Measurements from ENCODE around the gene CBLIF.
"Not testable (repeated sequence)": the region's sequence is repeated elsewhere in the genome, so short reads cannot be mapped to it uniquely, and the experiment has no call there.

CBLIF gene

DNA sequence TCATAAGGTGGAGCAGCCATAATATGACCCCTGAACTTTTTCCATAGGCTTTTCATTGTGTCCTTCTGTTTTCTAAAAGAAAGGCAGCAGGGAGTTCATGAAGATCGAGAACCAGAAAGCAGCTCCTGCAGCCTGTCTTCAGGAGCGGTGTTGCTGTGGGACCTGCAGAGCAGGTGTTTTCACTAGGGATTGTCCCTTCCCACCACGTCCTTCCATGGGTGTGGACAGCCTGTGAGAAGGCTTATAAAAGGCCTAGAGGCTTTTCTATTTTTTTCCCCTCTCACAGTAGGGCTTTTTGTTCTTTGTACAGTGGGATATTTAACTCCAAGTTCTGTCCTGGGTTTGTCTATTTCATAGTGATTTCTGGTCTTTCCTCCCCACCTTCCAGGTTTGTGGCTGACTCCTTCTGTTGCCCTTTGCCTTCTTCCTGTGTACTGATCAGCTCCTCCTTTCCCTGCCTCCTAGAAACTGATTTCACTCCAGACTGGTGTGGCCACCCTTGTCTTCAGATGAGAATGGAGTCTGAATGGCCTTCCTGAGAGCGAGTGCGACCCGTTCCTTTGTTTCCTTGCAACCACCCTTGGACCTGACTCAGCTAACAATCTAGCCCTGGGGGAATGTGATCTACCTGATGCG is 44.8 kb downstream of the CBLIF start:
- DNase-seq (ENCODE audit: low read depth in 2 of 2, low spot score in 1 of 2): no peak

DNA sequence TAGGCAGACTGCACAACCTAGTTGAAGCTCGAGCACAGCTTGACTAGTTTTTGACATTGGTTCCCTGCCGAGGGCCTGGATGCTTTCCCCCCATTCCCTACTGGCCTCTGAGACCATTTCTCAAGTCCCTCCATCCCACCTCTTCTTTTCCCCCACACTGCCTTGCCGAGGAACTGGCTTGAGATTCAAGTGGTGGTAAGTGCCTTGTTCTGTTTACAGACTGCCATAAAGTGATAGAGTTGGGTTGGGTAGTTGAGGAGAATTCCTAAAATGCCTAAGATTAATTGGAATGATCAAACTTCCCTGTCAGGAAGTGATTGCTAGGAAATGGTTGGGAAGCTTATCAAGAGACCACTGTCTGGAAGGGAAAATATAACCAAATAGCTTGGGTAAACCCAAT is 50.9 kb downstream of the CBLIF start:
- no peak for DNase-seq (ENCODE audit: low read depth in 2 of 2, low spot score in 1 of 2)

DNA sequence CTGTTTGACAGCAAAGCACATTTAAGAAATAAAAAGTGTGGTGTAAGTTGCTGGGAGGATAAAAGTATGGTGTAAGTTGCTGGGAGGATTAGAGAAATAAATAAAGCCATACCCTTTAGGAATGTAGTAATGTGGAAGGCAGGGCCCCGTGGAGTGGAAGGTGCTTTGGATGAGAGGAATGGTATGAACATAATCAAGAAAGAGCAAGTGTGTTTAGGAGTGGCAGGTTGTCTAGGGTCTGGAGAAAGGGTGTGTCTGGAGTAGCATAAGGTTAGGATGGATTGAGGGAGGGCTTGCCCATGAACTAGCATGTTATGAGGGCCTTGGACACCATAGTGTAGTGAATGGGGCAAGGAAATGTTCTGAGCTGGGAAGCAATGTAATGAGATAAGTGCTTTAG is 52.8 kb downstream of the CBLIF start:
- no peak for DNase-seq (ENCODE audit: low read depth in 2 of 2, low spot score in 1 of 2)

DNA sequence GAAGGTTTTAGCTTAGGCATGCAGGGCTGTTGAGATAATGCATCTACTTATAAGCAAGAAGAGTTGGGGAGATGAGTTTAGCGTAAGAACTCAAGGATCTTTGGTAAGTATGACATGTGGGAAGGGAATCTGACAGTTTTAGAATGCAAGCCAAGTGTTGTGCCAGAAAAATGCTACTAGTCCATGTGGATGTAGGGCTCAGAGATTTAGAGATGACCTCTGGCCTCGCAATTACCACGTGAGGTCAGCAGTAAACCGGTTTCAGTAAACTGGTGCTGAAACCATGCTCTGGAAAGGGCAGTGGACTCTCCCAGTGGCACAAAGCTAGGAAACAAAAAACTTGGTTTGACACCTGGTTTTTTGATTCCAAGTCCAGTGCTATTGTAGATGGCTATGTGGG is 53.7 kb downstream of the CBLIF start:
- no peak for DNase-seq (ENCODE audit: low read depth in 2 of 2, low spot score in 1 of 2)

DNA sequence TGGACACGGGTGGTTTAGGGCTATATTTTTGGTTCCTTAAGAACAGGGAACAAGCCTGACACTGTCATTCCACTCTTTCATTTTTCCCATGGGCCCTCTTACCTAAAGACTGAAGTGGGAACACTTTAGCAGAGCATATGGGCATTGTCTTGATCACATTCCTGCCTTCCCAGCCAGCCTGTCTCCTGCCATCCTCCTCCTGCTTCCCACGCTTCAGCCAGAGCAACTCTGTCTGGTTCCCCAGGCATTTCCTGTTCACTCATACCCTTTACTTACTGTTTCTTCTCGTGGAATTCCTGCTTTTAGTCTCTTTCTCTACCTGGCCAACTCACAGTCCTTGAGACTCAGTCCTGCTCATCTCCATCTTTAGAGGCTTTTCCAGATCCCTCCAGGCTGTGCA is 57.5 kb downstream of the CBLIF start:
- DNase-seq (ENCODE audit: low read depth in 2 of 2, low spot score in 1 of 2): no peak

DNA sequence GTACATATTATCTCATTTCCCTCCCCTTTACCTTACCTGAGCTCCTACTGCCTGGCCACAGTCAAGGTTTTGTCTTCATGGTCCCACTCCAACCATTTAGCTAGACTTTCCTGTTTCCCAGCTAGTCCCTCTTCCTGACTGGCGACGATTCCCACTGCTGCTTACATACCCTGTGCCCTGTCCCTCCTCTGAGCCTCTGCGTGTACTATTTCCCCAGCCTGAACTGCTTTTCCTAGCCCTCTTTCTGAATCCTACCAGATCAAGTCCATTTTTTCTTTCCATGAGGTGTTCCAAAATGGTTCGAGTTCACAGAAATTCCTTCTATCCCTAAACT is 58.1 kb downstream of the CBLIF start:
- DNase-seq (ENCODE audit: low read depth in 2 of 2, low spot score in 1 of 2): no peak

DNA sequence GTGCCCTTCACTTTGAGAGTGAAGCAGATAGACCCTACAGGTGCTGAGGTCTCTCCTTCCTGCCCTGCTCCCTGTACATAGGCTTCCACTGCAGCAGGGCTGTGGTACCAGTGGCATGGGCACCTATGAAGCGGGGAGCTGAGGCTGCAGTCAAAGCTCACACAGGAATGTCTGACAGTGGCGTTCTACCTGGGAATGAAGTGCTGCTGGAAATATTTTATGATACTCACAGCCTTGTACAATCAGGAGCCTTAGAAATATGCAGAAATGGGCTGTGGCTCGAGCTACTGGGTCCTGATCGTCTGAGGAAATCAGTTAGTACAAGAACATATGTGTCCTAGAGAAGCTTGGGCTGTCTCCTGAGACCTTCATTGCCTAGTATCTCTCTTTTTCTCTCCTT is 59.5 kb downstream of the CBLIF start:
- no peak for DNase-seq (ENCODE audit: low read depth in 2 of 2, low spot score in 1 of 2)

DNA sequence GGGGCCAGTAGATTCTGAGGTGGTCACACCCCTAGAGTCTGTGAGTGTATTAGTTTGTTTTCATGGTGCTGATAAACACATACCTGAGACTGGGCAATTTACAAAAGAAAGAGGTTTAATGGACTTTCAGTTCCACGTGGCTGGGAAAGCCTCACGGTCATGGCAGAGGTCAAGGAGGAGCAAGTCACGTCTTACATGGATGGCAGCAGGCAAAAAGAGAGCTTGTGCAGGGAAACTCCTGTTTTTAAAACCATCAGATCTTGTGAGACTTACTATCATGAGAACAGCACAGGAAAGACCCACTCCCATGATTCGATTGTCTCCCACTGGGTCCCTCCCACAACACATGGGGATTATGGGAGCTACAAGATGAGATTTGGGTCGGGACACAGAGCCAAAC is 60.9 kb downstream of the CBLIF start:
- not testable (repeated sequence) for DNase-seq (ENCODE audit: low read depth in 2 of 2, low spot score in 1 of 2)

DNA sequence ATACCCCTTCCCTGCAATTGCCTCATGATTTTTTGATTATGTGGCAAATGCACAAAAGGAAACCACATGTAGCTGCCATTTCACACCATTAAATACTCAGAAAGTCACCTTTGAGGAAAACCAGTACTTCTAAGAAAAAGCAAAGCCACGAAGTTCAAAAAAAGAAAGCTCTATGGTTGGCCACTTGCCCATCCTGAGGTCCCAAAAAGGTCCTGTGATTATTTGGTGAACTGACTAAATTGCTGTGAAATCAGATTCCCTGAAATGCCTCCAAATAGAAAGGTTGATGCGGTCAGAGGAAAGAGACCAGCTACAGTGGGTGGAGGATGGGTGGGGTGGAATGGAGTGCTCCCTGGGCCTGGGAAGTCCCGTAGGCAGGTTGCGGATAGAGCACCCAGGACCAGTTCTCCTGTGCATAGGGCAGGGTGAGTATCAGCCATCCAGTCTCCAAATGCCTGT is 61.6 kb downstream of the CBLIF start:
- DNase-seq (ENCODE audit: low read depth in 2 of 2, low spot score in 1 of 2): no peak

DNA sequence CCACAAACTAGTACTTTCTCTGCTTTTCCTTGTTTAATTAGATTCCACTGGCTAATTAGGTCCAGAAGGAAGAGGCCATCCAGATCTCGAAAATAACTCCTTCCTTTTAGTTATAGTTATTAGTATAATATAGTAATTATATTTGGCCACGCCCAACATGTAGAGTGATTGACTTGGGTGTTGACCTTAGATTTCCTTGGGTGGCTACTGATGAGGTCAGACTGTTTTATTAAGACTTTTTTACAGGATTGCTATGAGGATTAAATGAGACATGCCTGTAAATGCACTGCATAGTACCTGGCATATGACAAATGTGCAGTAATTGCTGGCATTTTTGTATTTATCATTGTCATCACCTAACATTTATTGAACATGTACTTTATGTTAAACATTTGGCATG is 63.2 kb downstream of the CBLIF start:
- no peak for DNase-seq (ENCODE audit: low read depth in 2 of 2, low spot score in 1 of 2)

DNA sequence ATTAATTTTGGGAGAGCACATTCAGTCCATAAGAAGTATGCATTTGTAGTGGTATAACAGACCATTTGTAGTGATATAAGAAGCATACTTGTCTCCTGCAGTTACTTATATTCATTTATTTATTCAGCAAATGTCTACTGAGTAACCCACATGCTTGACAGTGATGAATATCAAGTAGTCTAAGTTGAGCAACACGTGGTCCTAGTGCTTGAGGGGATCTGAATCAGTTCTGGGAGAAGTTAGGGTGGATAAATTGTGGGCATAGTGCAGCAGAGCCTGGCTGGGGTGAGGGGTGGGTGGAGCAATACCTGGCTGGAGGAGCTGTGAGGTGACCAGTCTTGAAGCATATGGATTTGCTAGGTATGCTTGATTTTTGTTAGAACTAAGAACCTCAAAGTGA is 65.8 kb downstream of the CBLIF start:
- DNase-seq (ENCODE audit: low read depth in 2 of 2, low spot score in 1 of 2): no peak
